Memory B cell (primary cell): ENCODE results near the gene DPT.

Source experiments
- ATAC-seq: fragments of 150-1000 bp; cut with Tn5 transposase; 2 replicates; pipeline ENCODE4 v1.10.0; 2021; ENCODE audit warnings: low read depth, mild to moderate bottlenecking, moderate library complexity
- DNase-seq, 2 donors: peaks; one replicate each; pipeline ENCODE4 v3.0.0; 2022; ENCODE audit warnings: low spot score in 2 of 2
- H3K27ac Mint-ChIP-seq: one replicate; pipeline ENCODE4 v1.8.0; 2022; ENCODE audit warnings: mild to moderate bottlenecking, moderate library complexity, mixed read lengths
- H3K27me3 Mint-ChIP-seq: one replicate; pipeline ENCODE4 v1.8.0; 2022; ENCODE audit warnings: mixed read lengths
- H3K36me3 Mint-ChIP-seq: one replicate; pipeline ENCODE4 v1.8.0; 2022; ENCODE audit warnings: mild to moderate bottlenecking, mixed read lengths
- H3K4me1 Mint-ChIP-seq: one replicate; pipeline ENCODE4 v1.8.0; 2022; ENCODE audit warnings: mixed read lengths
- H3K4me3 Mint-ChIP-seq: one replicate; pipeline ENCODE4 v1.8.0; 2022; ENCODE audit warnings: mild to moderate bottlenecking, moderate library complexity, mixed read lengths
- H3K9me3 Mint-ChIP-seq: one replicate; pipeline ENCODE4 v1.8.0; 2022; ENCODE audit warnings: mixed read lengths

The DPT gene

GRCh38 chr1:168755800-168756418 is 26.9 kb upstream of the DPT start:
- Mint-ChIP-seq H3K4me1 (no peaks in the 10 kb centered on the region), H3K4me3 (no peak overlapping the region), H3K36me3 (no peaks in the 10 kb centered on the region), H3K9me3 (no peaks in the 10 kb centered on the region), H3K27ac (no peak overlapping the region), H3K27me3 (peaks cover 3% of the 10 kb centered on the region)
- no peak for ATAC-seq
- DNase-seq: no peak

- no peak for DNase-seq
- no peak overlapping the region for H3K4me3 Mint-ChIP-seq
- ATAC-seq: no peak
These were observed 23.3 kb upstream of the DPT start for GRCh38 chr1:168752171-168752832.

GRCh38 chr1:168751195-168751650 is 22.2 kb upstream of the DPT start:
- Mint-ChIP-seq H3K4me1 (no peaks in the 10 kb centered on the region), H3K9me3 (no peaks in the 10 kb centered on the region), H3K36me3 (no peaks in the 10 kb centered on the region), H3K27ac (no peak overlapping the region), H3K27me3 (peaks cover 5% of the 10 kb centered on the region), H3K4me3 (no peak overlapping the region)
- DNase-seq (no peak), ATAC-seq (no peak)

More at GRCh38 chr1:168752171-168752832, 23.3 kb upstream of the DPT start:
- no peak overlapping the region for H3K27ac Mint-ChIP-seq
- peaks cover 5% of the 10 kb centered on the region for H3K27me3 Mint-ChIP-seq
- H3K4me1 Mint-ChIP-seq: no peaks in the 10 kb centered on the region
- no peaks in the 10 kb centered on the region for H3K36me3 Mint-ChIP-seq
- H3K9me3 Mint-ChIP-seq: no peaks in the 10 kb centered on the region

GRCh38 chr1:168742994-168743650 is 14.1 kb upstream of the DPT start:
- Mint-ChIP-seq H3K36me3 (no peaks in the 10 kb centered on the region), H3K27me3 (peaks cover 2% of the 10 kb centered on the region), H3K4me1 (no peaks in the 10 kb centered on the region), H3K9me3 (no peaks in the 10 kb centered on the region), H3K4me3 (no peak overlapping the region), H3K27ac (no peak overlapping the region)
- ATAC-seq: no peak
- no peak for DNase-seq

GRCh38 chr1:168742386-168742785 is 13.4 kb upstream of the DPT start:
- Mint-ChIP-seq H3K27ac (no peak overlapping the region), H3K9me3 (no peaks in the 10 kb centered on the region), H3K4me3 (no peak overlapping the region), H3K4me1 (no peaks in the 10 kb centered on the region), H3K27me3 (peaks cover 2% of the 10 kb centered on the region), H3K36me3 (no peaks in the 10 kb centered on the region)
- DNase-seq (no peak), ATAC-seq (no peak)

- Mint-ChIP-seq H3K4me1 (no peaks in the 10 kb centered on the region), H3K36me3 (no peaks in the 10 kb centered on the region), H3K27ac (no peak overlapping the region), H3K9me3 (no peaks in the 10 kb centered on the region), H3K4me3 (no peak overlapping the region), H3K27me3 (peaks cover 5% of the 10 kb centered on the region)
- ATAC-seq (no peak), DNase-seq (no peak)
These were observed 10.9 kb upstream of the DPT start for GRCh38 chr1:168739908-168740307.

GRCh38 chr1:168736520-168736919 is 7.5 kb upstream of the DPT start:
- DNase-seq (no peak), ATAC-seq (no peak)
- peaks cover 6% of the 10 kb centered on the region for H3K27me3 Mint-ChIP-seq
- no peaks in the 10 kb centered on the region for H3K36me3 Mint-ChIP-seq
- H3K4me1 Mint-ChIP-seq: no peaks in the 10 kb centered on the region
- no peak overlapping the region for H3K27ac Mint-ChIP-seq
- no peak overlapping the region for H3K4me3 Mint-ChIP-seq
- no peaks in the 10 kb centered on the region for H3K9me3 Mint-ChIP-seq

- Mint-ChIP-seq H3K27ac (no peak overlapping the region), H3K36me3 (no peaks in the 10 kb centered on the region), H3K4me1 (no peaks in the 10 kb centered on the region), H3K27me3 (peaks cover 6% of the 10 kb centered on the region), H3K4me3 (no peak overlapping the region), H3K9me3 (no peaks in the 10 kb centered on the region)
- no peak for DNase-seq
- ATAC-seq: no peak
These were observed 7.0 kb upstream of the DPT start for GRCh38 chr1:168735974-168736373.

GRCh38 chr1:168734946-168735345 is 5.9 kb upstream of the DPT start:
- Mint-ChIP-seq H3K36me3 (no peaks in the 10 kb centered on the region), H3K27ac (no peak overlapping the region), H3K4me1 (no peaks in the 10 kb centered on the region), H3K4me3 (no peak overlapping the region), H3K27me3 (peaks cover 6% of the 10 kb centered on the region), H3K9me3 (no peaks in the 10 kb centered on the region)
- ATAC-seq (no peak), DNase-seq (no peak)

GRCh38 chr1:168734271-168734670 is 5.3 kb upstream of the DPT start:
- DNase-seq (no peak), ATAC-seq (no peak)
- Mint-ChIP-seq H3K36me3 (no peaks in the 10 kb centered on the region), H3K27ac (no peak overlapping the region), H3K9me3 (no peaks in the 10 kb centered on the region), H3K4me3 (no peak overlapping the region), H3K4me1 (no peaks in the 10 kb centered on the region), H3K27me3 (peaks cover 6% of the 10 kb centered on the region)

GRCh38 chr1:168733241-168733640 is 4.2 kb upstream of the DPT start:
- DNase-seq (no peak), ATAC-seq (no peak)
- no peak overlapping the region for H3K4me3 Mint-ChIP-seq
- H3K36me3 Mint-ChIP-seq: no peaks in the 10 kb centered on the region
- H3K4me1 Mint-ChIP-seq: no peaks in the 10 kb centered on the region
- no peaks in the 10 kb centered on the region for H3K9me3 Mint-ChIP-seq
- H3K27me3 Mint-ChIP-seq: peaks cover 4% of the 10 kb centered on the region
- no peak overlapping the region for H3K27ac Mint-ChIP-seq

GRCh38 chr1:168732736-168733135 is 3.7 kb upstream of the DPT start:
- peaks cover 4% of the 10 kb centered on the region for H3K27me3 Mint-ChIP-seq
- H3K4me3 Mint-ChIP-seq: no peak overlapping the region
- ATAC-seq: no peak
- H3K4me1 Mint-ChIP-seq: no peaks in the 10 kb centered on the region
- no peak overlapping the region for H3K27ac Mint-ChIP-seq
- no peak for DNase-seq
- H3K9me3 Mint-ChIP-seq: no peaks in the 10 kb centered on the region
- no peaks in the 10 kb centered on the region for H3K36me3 Mint-ChIP-seq

GRCh38 chr1:168731244-168731953 is 2.4 kb upstream of the DPT start:
- H3K27me3 Mint-ChIP-seq: peaks cover 4% of the 10 kb centered on the region
- H3K4me1 Mint-ChIP-seq: no peaks in the 10 kb centered on the region
- no peak overlapping the region for H3K27ac Mint-ChIP-seq
- H3K4me3 Mint-ChIP-seq: no peak overlapping the region
- H3K36me3 Mint-ChIP-seq: no peaks in the 10 kb centered on the region
- no peaks in the 10 kb centered on the region for H3K9me3 Mint-ChIP-seq
- DNase-seq (no peak), ATAC-seq (no peak)

- Mint-ChIP-seq H3K27ac (no peak overlapping the region), H3K27me3 (peaks cover 1% of the 10 kb centered on the region), H3K4me1 (no peaks in the 10 kb centered on the region), H3K4me3 (no peak overlapping the region), H3K36me3 (no peaks in the 10 kb centered on the region), H3K9me3 (peaks cover 2% of the 10 kb centered on the region)
- ATAC-seq (no peak), DNase-seq (no peak)
These were observed 398 bp upstream of the DPT start for GRCh38 chr1:168729405-168729802.
